Endodermal cell (in vitro differentiated cells): ENCODE measurements around the gene RSPH6A. TPM values are rescaled to one million over a fixed set of nuclear protein-coding genes. Genes with fewer than 3 reads are reported as not detected.

Experiments used
- DNase-seq: peaks from one replicate; pipeline ENCODE4 v3.0.0-alpha.2; 2017
- H3K27ac ChIP-seq: 2 replicates; pipeline ENCODE4 v1.5.1; 2013; ENCODE audit warnings: mild to moderate bottlenecking, low read depth, low read length, moderate library complexity
- H3K27me3 ChIP-seq: 2 replicates; pipeline ENCODE4 v1.6.1; 2013; ENCODE audit warnings: mild to moderate bottlenecking, low read length, moderate library complexity; ENCODE audit not compliant: insufficient read depth, control insufficient read depth, poor library complexity, severe bottlenecking
- H3K36me3 ChIP-seq: 2 replicates; pipeline ENCODE4 v1.7.0; 2013; ENCODE audit warnings: mild to moderate bottlenecking, low read length, moderate library complexity; ENCODE audit not compliant: control insufficient read depth, insufficient read depth
- H3K4me1 ChIP-seq: one replicate; pipeline ENCODE4 v1.7.0; 2013; ENCODE audit warnings: low read length; ENCODE audit not compliant: control insufficient read depth, insufficient read depth
- H3K4me3 ChIP-seq: 2 replicates; pipeline ENCODE4 v1.5.1; 2013; ENCODE audit warnings: mild to moderate bottlenecking, low read length, moderate library complexity
- H3K9ac ChIP-seq: 2 replicates; pipeline ENCODE4 v1.6.1; 2013; ENCODE audit warnings: mild to moderate bottlenecking, low read length, moderate library complexity; ENCODE audit not compliant: poor library complexity, severe bottlenecking; ENCODE audit errors: extremely low read depth
- H3K9me3 ChIP-seq: 2 replicates; pipeline ENCODE4 v1.6.1; 2013; ENCODE audit warnings: mild to moderate bottlenecking, low read length, moderate library complexity; ENCODE audit not compliant: control insufficient read depth
- H3K27ac Mint-ChIP-seq: 2 replicates; pipeline ENCODE4 v1.8.0; 2020; ENCODE audit warnings: mixed read lengths
- H3K27me3 Mint-ChIP-seq: 2 replicates; pipeline ENCODE4 v1.8.0; 2021; ENCODE audit warnings: mild to moderate bottlenecking, mixed read lengths; ENCODE audit not compliant: insufficient read depth
- H3K36me3 Mint-ChIP-seq: 2 replicates; pipeline ENCODE4 v1.8.0; 2020; ENCODE audit warnings: low read depth, mixed read lengths
- H3K4me1 Mint-ChIP-seq: 2 replicates; pipeline ENCODE4 v1.8.0; 2020; ENCODE audit warnings: mixed read lengths
- H3K4me3 Mint-ChIP-seq: 2 replicates; pipeline ENCODE4 v1.8.0; 2020; ENCODE audit warnings: mild to moderate bottlenecking, moderate library complexity, mixed read lengths
- H3K9me3 Mint-ChIP-seq: 2 replicates; pipeline ENCODE4 v1.8.0; 2020; ENCODE audit warnings: mild to moderate bottlenecking, mixed read lengths
- CTCF ChIP-seq: fragments of 200-600 bp; sonication (generic); conservative IDR thresholded peaks from 2 replicates; pipeline ENCODE4 v1.5.0; 2021; ENCODE audit warnings: antibody characterized with exemption, mild to moderate bottlenecking
- WGBS, 2 experiments: methylation state at CpG; one replicate each; pipeline versions ENCODE4 v1.1.5 to v1.1.7; 2013; ENCODE audit warnings: missing lambda C conversion rate in 2 of 2, mixed read lengths in 1 of 2; ENCODE audit not compliant: insufficient coverage in 1 of 2, insufficient read length in 1 of 2; 5-methylcytosine and 5-hydroxymethylcytosine counted together
- total RNA-seq, 2 donors: library from RNA; stranded (reverse); fragmentation: NEBNext Ultra II Directional in 1 of 2; extraction: Animal tissue kit (Norgen Biotek cat#: 25700) in 1 of 2; gene quantifications; 2 replicates in 1 of 2; 3 replicates in 1 of 2; pipeline ENCODE4 v1.2.1, GENCODE V29; 2021

RSPH6A gene
- total RNA-seq, 2 donors from 2014 or later, result 0.53 TPM

DNA sequence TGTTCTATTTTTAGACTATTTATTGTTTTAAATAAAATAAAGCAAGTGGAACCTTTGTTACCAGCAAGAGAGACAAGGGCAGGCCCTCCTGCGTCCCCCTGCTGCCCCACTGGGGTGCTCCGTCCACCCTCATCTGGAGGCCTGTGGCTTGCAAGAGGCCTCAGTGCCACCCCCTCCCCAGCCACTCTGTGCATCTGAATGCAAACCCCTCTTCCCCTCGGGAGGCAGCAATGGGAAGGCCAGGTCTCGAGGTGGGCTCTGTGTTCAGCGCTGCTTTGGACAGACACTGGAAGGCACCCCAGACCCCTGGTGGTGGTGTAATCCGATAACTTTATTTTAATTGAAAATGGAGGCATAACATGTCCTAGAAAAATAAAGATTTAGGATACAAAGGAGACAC is 50.6 kb downstream of the RSPH6A start:
- DNase-seq, result peak; percentile 69
- Histone ChIP-seq H3K27ac (no peak overlapping the region), H3K9me3 (no peaks in the 10 kb centered on the region), H3K4me3 (no peak overlapping the region), H3K4me1 (peaks cover 13% of the 10 kb centered on the region), H3K9ac (no peak overlapping the region), H3K36me3 (no peaks in the 10 kb centered on the region), H3K27me3 (no peaks in the 10 kb centered on the region)
- peak; percentile 30 for TF ChIP-seq CTCF
- no peak overlapping the region for H3K27ac Mint-ChIP-seq
- H3K4me3 Mint-ChIP-seq, result no peak overlapping the region
- H3K4me1 Mint-ChIP-seq, result peaks cover 9% of the 10 kb centered on the region
- H3K27me3 Mint-ChIP-seq, result peaks cover under 1% of the 10 kb centered on the region
- H3K9me3 Mint-ChIP-seq, result no peaks in the 10 kb centered on the region
- no peaks in the 10 kb centered on the region for H3K36me3 Mint-ChIP-seq
- WGBS, 2 experiments, result 54 to 68% methylated on average over 6 of the region's 6 CpGs

GRCh38 chr19:45763691-45764294 is 51.3 kb downstream of the RSPH6A start:
- Histone ChIP-seq H3K4me3 (no peak overlapping the region), H3K9ac (no peak overlapping the region), H3K27me3 (no peaks in the 10 kb centered on the region), H3K36me3 (no peaks in the 10 kb centered on the region), H3K9me3 (no peaks in the 10 kb centered on the region), H3K4me1 (peaks cover 13% of the 10 kb centered on the region), H3K27ac (no peak overlapping the region)
- no peaks in the 10 kb centered on the region for H3K9me3 Mint-ChIP-seq
- no peaks in the 10 kb centered on the region for H3K36me3 Mint-ChIP-seq
- no peak overlapping the region for H3K4me3 Mint-ChIP-seq
- no peak overlapping the region for H3K27ac Mint-ChIP-seq
- H3K4me1 Mint-ChIP-seq, result peaks cover 9% of the 10 kb centered on the region
- TF ChIP-seq CTCF, result no peak
- WGBS, 2 experiments, result 82 to 87% methylated on average over 20 to 27 of the region's 27 CpGs
- no peak for DNase-seq
- peaks cover 2% of the 10 kb centered on the region for H3K27me3 Mint-ChIP-seq

DNA sequence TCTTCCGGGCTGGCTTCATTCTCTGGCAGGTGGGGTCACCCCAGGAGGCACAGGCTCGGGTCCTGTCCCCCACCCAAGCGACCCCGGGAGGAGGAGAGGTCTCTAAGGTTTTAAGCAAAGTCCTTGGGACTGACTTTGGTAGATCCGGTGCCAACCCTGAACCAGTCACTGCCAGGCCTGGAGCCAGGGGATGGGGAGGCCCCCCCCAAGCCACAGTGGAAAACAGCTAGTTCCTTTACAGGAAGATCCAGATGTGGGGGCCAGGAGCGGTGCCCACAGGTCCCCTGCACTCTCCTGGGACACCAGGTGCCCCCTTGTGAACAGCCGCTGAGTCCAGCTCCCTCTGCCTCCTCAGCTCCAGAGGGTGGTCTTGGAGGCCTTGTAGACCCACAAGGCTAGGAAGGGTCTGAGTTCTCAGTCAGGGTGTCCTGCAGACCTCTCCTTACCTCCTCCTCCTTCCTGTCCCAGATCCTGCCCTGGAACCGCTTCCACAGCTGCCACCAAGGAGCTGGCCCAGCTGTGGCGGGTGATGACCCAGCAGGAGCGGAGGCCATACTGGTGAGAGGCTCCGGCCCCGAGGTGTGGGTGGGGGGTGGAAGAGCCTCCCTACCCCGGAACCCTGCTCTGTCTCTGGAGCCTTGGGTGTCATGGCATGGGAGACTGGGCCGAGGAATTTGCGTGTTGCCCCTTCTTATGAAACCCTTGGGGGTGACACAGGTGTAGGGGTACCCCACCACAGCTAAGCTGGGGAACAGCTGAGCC is 52.1 kb downstream of the RSPH6A start:
- 94 to 97% methylated on average over 8 to 15 of the region's 15 CpGs for WGBS, 2 experiments
- no peaks in the 10 kb centered on the region for H3K27me3 ChIP-seq
- peaks cover 9% of the 10 kb centered on the region for H3K4me1 Mint-ChIP-seq
- no peaks in the 10 kb centered on the region for H3K36me3 Mint-ChIP-seq
- H3K27ac ChIP-seq, result no peak overlapping the region
- H3K9ac ChIP-seq, result no peak overlapping the region
- H3K4me1 ChIP-seq, result peaks cover 13% of the 10 kb centered on the region
- no peak for DNase-seq
- H3K4me3 Mint-ChIP-seq, result no peak overlapping the region
- no peaks in the 10 kb centered on the region for H3K9me3 ChIP-seq
- no peak for TF ChIP-seq CTCF
- H3K9me3 Mint-ChIP-seq, result no peaks in the 10 kb centered on the region
- H3K27ac Mint-ChIP-seq, result no peak overlapping the region
- H3K4me3 ChIP-seq, result no peak overlapping the region
- peaks cover 2% of the 10 kb centered on the region for H3K27me3 Mint-ChIP-seq
- no peaks in the 10 kb centered on the region for H3K36me3 ChIP-seq
